ENCODE measurements around the gene MKX. TPM values are rescaled to one million over a fixed set of nuclear protein-coding genes. Genes with fewer than 3 reads are reported as not detected.

MKX gene
- total and polyA plus RNA-seq, 4 donors, result 0.57 to 3.0 (median 2.0) TPM; not detected in 1

GRCh38 chr10:27624941-27625340 is 120.7 kb downstream of the MKX start:
- H3K4me3 ChIP-seq (ENCODE audit: low read depth in 1 of 3, low read length in 3 of 3), result no peak overlapping the region
- no peaks in the 10 kb centered on the region for H3K36me3 ChIP-seq (ENCODE audit: control insufficient read depth in 4 of 4, insufficient read depth in 3 of 4, low read depth in 1 of 4, low read length in 3 of 4)
- H3K9me3 ChIP-seq (ENCODE audit: control insufficient read depth in 4 of 4, low read length in 3 of 4), result no peaks in the 10 kb centered on the region
- no peak overlapping the region for H3K9ac ChIP-seq (ENCODE audit: low read depth in 1 of 2, low read length in 2 of 2)
- H3K4me1 ChIP-seq (ENCODE audit: control insufficient read depth in 4 of 4, insufficient read depth in 4 of 4, low read length in 3 of 4), result no peaks in the 10 kb centered on the region
- TF ChIP-seq FOXA2 (IDR thresholded peaks at IDR 0.05) (no peak), MAX (IDR thresholded peaks at IDR 0.05) (no peak), YY1 (IDR thresholded peaks at IDR 0.05) (no peak), GABPA (IDR thresholded peaks at IDR 0.05 in 1 of 2, conservative IDR thresholded peaks at IDR 0.05 in 1 of 2) (no peak), ATF3 (IDR thresholded peaks at IDR 0.05) (no peak), RXRA (IDR thresholded peaks at IDR 0.05) (no peak), RAD21 (IDR thresholded peaks at IDR 0.05) (no peak)
- no peak for DNase-seq (ENCODE audit: low spot score)
- H3K27me3 ChIP-seq (ENCODE audit: control insufficient read depth in 4 of 4, insufficient read depth in 4 of 4, low read length in 3 of 4), result no peaks in the 10 kb centered on the region
- 82% methylated on average over 9 of the region's 9 CpGs for WGBS
- no peak overlapping the region for H3K27ac ChIP-seq (ENCODE audit: low read depth in 1 of 2, low read length in 2 of 2)

Small RNA genes within 50 kb of the gene (small RNA-seq; reads per million reads assigned to genes)
- gene RN7SKP132, result not detected

Other genes with a start within 250 kb of the MKX start
- 10 to 100 TPM; 21.9 to 28.4 TPM for gene RAB18, start 241.5 kb downstream of the MKX start, total RNA-seq
- gene RAB18, start 241.5 kb downstream of the MKX start, polyA plus RNA-seq, result 10 to 100 TPM; 19.8 to 57.8 TPM

Data from liver (tissue), 10 donors.